ENCODE data around the gene GABRA4.

DNA sequence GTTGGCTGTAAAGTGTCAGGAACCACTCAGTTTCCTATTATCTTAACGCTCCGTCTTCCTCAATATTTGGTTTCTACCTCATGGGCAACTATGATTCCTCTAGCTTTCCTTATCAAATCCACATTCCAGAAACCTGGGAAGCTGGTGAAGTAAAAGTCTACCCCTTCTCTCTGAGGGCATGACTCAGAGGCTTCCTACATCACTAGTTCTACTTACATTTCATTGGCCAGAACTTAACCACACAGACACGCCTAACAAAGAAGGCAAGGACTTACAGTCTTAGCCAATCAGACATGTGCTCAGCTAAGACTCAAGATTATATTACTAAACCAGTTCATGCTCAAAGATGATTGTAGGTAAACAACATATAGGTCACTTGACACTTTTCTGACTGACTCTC lies 114.7 kb downstream of the GABRA4 start:
- TF ChIP-seq, protein P1, sequence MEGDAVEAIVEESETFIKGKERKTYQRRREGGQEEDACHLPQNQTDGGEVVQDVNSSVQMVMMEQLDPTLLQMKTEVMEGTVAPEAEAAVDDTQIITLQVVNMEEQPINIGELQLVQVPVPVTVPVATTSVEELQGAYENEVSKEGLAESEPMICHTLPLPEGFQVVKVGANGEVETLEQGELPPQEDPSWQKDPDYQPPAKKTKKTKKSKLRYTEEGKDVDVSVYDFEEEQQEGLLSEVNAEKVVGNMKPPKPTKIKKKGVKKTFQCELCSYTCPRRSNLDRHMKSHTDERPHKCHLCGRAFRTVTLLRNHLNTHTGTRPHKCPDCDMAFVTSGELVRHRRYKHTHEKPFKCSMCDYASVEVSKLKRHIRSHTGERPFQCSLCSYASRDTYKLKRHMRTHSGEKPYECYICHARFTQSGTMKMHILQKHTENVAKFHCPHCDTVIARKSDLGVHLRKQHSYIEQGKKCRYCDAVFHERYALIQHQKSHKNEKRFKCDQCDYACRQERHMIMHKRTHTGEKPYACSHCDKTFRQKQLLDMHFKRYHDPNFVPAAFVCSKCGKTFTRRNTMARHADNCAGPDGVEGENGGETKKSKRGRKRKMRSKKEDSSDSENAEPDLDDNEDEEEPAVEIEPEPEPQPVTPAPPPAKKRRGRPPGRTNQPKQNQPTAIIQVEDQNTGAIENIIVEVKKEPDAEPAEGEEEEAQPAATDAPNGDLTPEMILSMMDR (IDR thresholded peaks at IDR 0.05): no peak
- TF ChIP-seq POLR2A (IDR thresholded peaks at IDR 0.05): no peak
